K562 (cell line): ENCODE measurements around the gene MTFMT. TPM values are rescaled to one million over a fixed set of nuclear protein-coding genes. Genes with fewer than 3 reads are reported as not detected.

Source experiments
- ATAC-seq: fragments of 200-7000 bp; cut with Tn5 transposase; 3 replicates; pipeline ENCODE4 v1.9.1; 2020; ENCODE audit warnings: moderate library complexity
- BruUV-seq: library from RNA; stranded (reverse); fragments of 400-500 nt; replicated peaks from 2 replicates; lab custom pipeline; 2021; lab: Mats Ljungman, UMichigan
- CTCF ChIA-PET: fragments of 300-600 bp; formaldehyde crosslinking; extraction: SDS; loops from one replicate; lab custom pipeline; 2021; ENCODE audit warnings: low intra/inter-chr PET ratio; lab: Yijun Ruan, JAX
- POLR2A ChIA-PET: fragments of 300-600, 350-650 bp; sonication (Branson Sonifier 250); formaldehyde crosslinking; extraction: SDS; loops from one replicate; lab custom pipeline; 2021; ENCODE audit warnings: antibody characterized with exemption, inconsistent platforms; lab: Yijun Ruan, JAX
- DNase-seq, 4 experiments: peaks; one replicate each; pipeline versions ENCODE4 v3.0.0 to v3.0.0-alpha.2; 2011 to 2018; ENCODE audit warnings: low spot score in 3 of 4, mixed read lengths in 3 of 4; ENCODE audit errors: extremely low read depth in 1 of 4
- FAIRE-seq: peaks from 2 replicates; lab custom pipeline; 2011; peaks lifted over from hg19 to GRCh38; lab: Jason Lieb, UNC
- H2AFZ ChIP-seq: 2 replicates; pipeline ENCODE4 v1.6.0; 2011; ENCODE audit warnings: low read depth, low read length, control low read depth, inconsistent platforms
- H3K27ac ChIP-seq: fragments of 200-600 bp; 3 replicates; pipeline ENCODE4 v1.8.0; 2011; ENCODE audit warnings: low read depth, mild to moderate bottlenecking, control low read depth, inconsistent platforms, low read length, moderate library complexity, mixed read lengths; ENCODE audit errors: extremely low read depth
- H3K27me3 ChIP-seq, 2 experiments: fragments of 300-600 bp in 1 of 2; 2 replicates in 1 of 2; 3 replicates in 1 of 2; pipeline versions ENCODE4 v1.6.0 to v1.8.0; 2011; ENCODE audit warnings: inconsistent platforms in 2 of 2, low read length in 2 of 2, mild to moderate bottlenecking in 1 of 2, mixed read lengths in 1 of 2, moderate library complexity in 1 of 2; ENCODE audit not compliant: control insufficient read depth in 2 of 2, insufficient read depth in 2 of 2
- H3K36me3 ChIP-seq: fragments of 300-600 bp; 3 replicates; pipeline ENCODE4 v1.8.0; 2011; ENCODE audit warnings: mild to moderate bottlenecking, low read length, inconsistent platforms; ENCODE audit not compliant: control insufficient read depth, insufficient read depth
- H3K4me1 ChIP-seq, 2 experiments: fragments of 200-600 bp in 1 of 2; replicated peaks in 1 of 2; 2 replicates in 1 of 2; 3 replicates in 1 of 2; pipeline versions ENCODE4 v1.5.1 to v1.8.0; 2011; ENCODE audit warnings: inconsistent platforms in 2 of 2, low read length in 2 of 2, mild to moderate bottlenecking in 1 of 2, mixed read lengths in 1 of 2, moderate library complexity in 1 of 2; ENCODE audit not compliant: control insufficient read depth in 2 of 2, insufficient read depth in 2 of 2
- H3K4me2 ChIP-seq: 2 replicates; pipeline ENCODE4 v1.6.1; 2011; ENCODE audit warnings: low read length, control low read depth, inconsistent platforms, mixed read lengths; ENCODE audit not compliant: insufficient read depth
- H3K4me3 ChIP-seq: fragments of 200-600 bp; sonication (generic), shearing (Covaris generic); 2 replicates; pipeline ENCODE4 v1.5.1; 2016; ENCODE audit warnings: control low read depth, inconsistent platforms
- H3K79me2 ChIP-seq: fragments of 200-600 bp; 3 replicates; pipeline ENCODE4 v1.8.0; 2011; ENCODE audit warnings: low read length, inconsistent platforms; ENCODE audit not compliant: control insufficient read depth, insufficient read depth
- H3K9ac ChIP-seq, 2 experiments: 2 replicates each; pipeline versions ENCODE4 v1.6.0 to v1.6.1; 2011; ENCODE audit warnings: low read depth in 2 of 2, low read length in 2 of 2, control low read depth in 1 of 2, inconsistent platforms in 1 of 2, mild to moderate bottlenecking in 1 of 2, mixed read lengths in 1 of 2; ENCODE audit not compliant: insufficient read depth in 1 of 2
- H3K9me1 ChIP-seq: one replicate; pipeline ENCODE4 v1.6.0; 2011; ENCODE audit warnings: inconsistent platforms, mild to moderate bottlenecking, low read length, moderate library complexity; ENCODE audit not compliant: control insufficient read depth, insufficient read depth
- H3K9me3 ChIP-seq: replicated peaks from 2 replicates; pipeline ENCODE4 v1.5.1; 2011; ENCODE audit warnings: low read depth, low read length, inconsistent platforms; ENCODE audit not compliant: control insufficient read depth, insufficient read depth
- H4K20me1 ChIP-seq: replicated peaks from 2 replicates; pipeline ENCODE4 v1.6.1; 2011; ENCODE audit warnings: low read length, inconsistent platforms, mixed read lengths; ENCODE audit not compliant: control insufficient read depth, insufficient read depth
- CBX3 ChIP-seq, 2 experiments: IDR thresholded peaks; 1 replicate in 1 of 2; 2 replicates in 1 of 2; pipeline ENCODE4 v1.6.1; 2012; ENCODE audit warnings: inconsistent platforms in 2 of 2, low read length in 2 of 2, borderline replicate concordance in 1 of 2, control low read depth in 1 of 2
- CTBP1 ChIP-seq: fragments of 450-650 bp; IDR thresholded peaks from 2 replicates; pipeline ENCODE4 v1.6.1; 2016; ENCODE audit warnings: borderline replicate concordance
- ELK3 ChIP-seq: fragments of 450-650 bp; formaldehyde crosslinking; IDR thresholded peaks from 2 replicates; pipeline ENCODE4 v1.4.0; 2020; ENCODE audit warnings: mild to moderate bottlenecking
- ERF ChIP-seq: fragments of 450-650 bp; formaldehyde crosslinking; IDR thresholded peaks from 2 replicates; pipeline ENCODE4 v1.4.0; 2020; ENCODE audit warnings: mild to moderate bottlenecking, mixed read lengths
- EZH2 ChIP-seq: IDR thresholded peaks from 2 replicates; pipeline ENCODE4 v1.6.1; 2012; ENCODE audit warnings: low read depth, mild to moderate bottlenecking, inconsistent platforms, low read length, borderline replicate concordance
- HBP1 ChIP-seq: fragments of 450-650 bp; formaldehyde crosslinking; IDR thresholded peaks from 2 replicates; pipeline ENCODE4 v1.4.0; 2022; ENCODE audit warnings: missing genetic modification characterization
- HNRNPK ChIP-seq: fragments of 200-400 bp; formaldehyde crosslinking; IDR thresholded peaks from one replicate; pipeline ENCODE4 v1.6.1; 2018; ENCODE audit warnings: mild to moderate bottlenecking, low read depth, low read length; ENCODE audit not compliant: poor library complexity, severe bottlenecking
- NELFE ChIP-seq: IDR thresholded peaks from 2 replicates; pipeline ENCODE4 v1.6.1; 2011; ENCODE audit warnings: mild to moderate bottlenecking; ENCODE audit not compliant: insufficient read depth, insufficient read length
- NEUROD1 ChIP-seq: fragments of 150-350 bp; IDR thresholded peaks from 2 replicates; pipeline ENCODE4 v1.6.1; 2014; ENCODE audit warnings: borderline replicate concordance, low read length, low read depth; ENCODE audit not compliant: partially characterized antibody
- RBM22 ChIP-seq: fragments of 200-400 bp; formaldehyde crosslinking; IDR thresholded peaks from 2 replicates; pipeline ENCODE4 v1.6.1; 2018; ENCODE audit warnings: low read length, low read depth; ENCODE audit not compliant: poor library complexity, severe bottlenecking
- ZNF12 ChIP-seq: sonication (generic); formaldehyde crosslinking; IDR thresholded peaks from 2 replicates; pipeline ENCODE4 v1.4.0; 2020; ENCODE audit warnings: mild to moderate bottlenecking, missing genetic modification reagents
- WGBS: fragments of 100-300 bp; shearing (Covaris generic); methylation state at CpG from one replicate; pipeline ENCODE4 v1.1.6; 2016; ENCODE audit warnings: low coverage, mixed read lengths; ENCODE audit not compliant: insufficient coverage; ENCODE audit errors: missing lambda C conversion rate; 5-methylcytosine and 5-hydroxymethylcytosine counted together
- in situ Hi-C: fragments of 300-500 bp; cut with MboI; formaldehyde crosslinking; loops from 4 replicates; pipeline ENCODE4 v1.15.0; 2018; ENCODE audit warnings: inconsistent platforms, mixed read lengths
- intact Hi-C: fragments of 100-400 bp; cut with micrococcal nuclease; formaldehyde crosslinking; loops from 2 replicates; pipeline ENCODE4 v1.14.2; 2022
- polyA plus RNA-seq, 8 experiments: library from polyadenylated mRNA; depleted of rRNA in 4 of 8; stranded (reverse) in 5 of 8; unstranded in 3 of 8; fragments of >200 nt; fragmentation: Nextera tagmentation in 2 of 8; fragmentation: Illumina TruSeq in 1 of 8; extraction: Ambion mirVana in 2 of 8; extraction: Trizol in 1 of 8; gene quantifications; 2 replicates each; pipeline versions ENCODE4 v1.2.1 to v1.2.3, GENCODE V29; 2011 to 2014; ENCODE audit warnings: inconsistent platforms in 1 of 8, missing spikeins in 1 of 8
- total RNA-seq, 7 experiments: library from RNA; depleted of rRNA in 6 of 7; stranded (reverse); fragments of >200 nt in 6 of 7; fragmentation: Illumina TruSeq in 2 of 7; extraction: Trizol in 2 of 7; gene quantifications; 2 replicates each; pipeline versions ENCODE4 v1.2.1 to v1.2.3, GENCODE V29; 2011 to 2021; ENCODE audit warnings: low replicate concordance in 1 of 7
- TF ChIP-seq, protein P1 (sequence below): sonication (generic); formaldehyde crosslinking; IDR thresholded peaks from 2 replicates; pipeline ENCODE4 v1.8.0; 2023; ENCODE audit warnings: missing genetic modification reagents, mild to moderate bottlenecking, borderline replicate concordance
- TF ChIP-seq, protein P2 (sequence below): sonication (generic); formaldehyde crosslinking; IDR thresholded peaks from 2 replicates; pipeline ENCODE4 v1.8.1; 2023; ENCODE audit warnings: mild to moderate bottlenecking, missing genetic modification reagents

MTFMT gene
- total and polyA plus RNA-seq, 9 of the 15 experiments (the other 6 are each of a cell fraction or from before 2014, with no cell fraction given), result 1.4 to 31.1 (median 16.2) TPM

- Histone ChIP-seq H3K79me2 (no peaks in the 10 kb centered on the region), H3K9ac (no peak overlapping the region), H2AFZ (no peak overlapping the region), H3K4me3 (no peak overlapping the region), H3K9me1 (no peaks in the 10 kb centered on the region), H3K27ac (no peak overlapping the region), H3K4me2 (no peak overlapping the region), H3K4me1 (peaks cover 0 to 6% of the 10 kb centered on the region in 2 experiments; a peak in 1 of 5 replicates), H4K20me1 (no peaks in the 10 kb centered on the region; the same call in 1 of the 2 replicates), H3K27me3 (peaks cover 28 to 68% of the 10 kb centered on the region in 2 experiments), H3K9me3 (no peaks in the 10 kb centered on the region), H3K36me3 (no peaks in the 10 kb centered on the region)
- FAIRE-seq (no peak), ATAC-seq (no peak), DNase-seq (no peak)
- no TSS peak for BruUV-seq
- in situ Hi-C loops, result no loop called here
- ChIA-PET POLR2A (interaction anchor here (0.7 to 1.2 kb wide), 2 partner anchors 86 to 242 kb away, joined by 3 to 6 read pairs; partner anchors contain the start of gene RNU5B-1), CTCF (no interaction called here)
- intact Hi-C loops, result no loop called here
- WGBS, result 4% methylated on average over 5 of the region's 5 CpGs
- TF ChIP-seq RBM22, result no peak
- TF ChIP-seq, protein P1, sequence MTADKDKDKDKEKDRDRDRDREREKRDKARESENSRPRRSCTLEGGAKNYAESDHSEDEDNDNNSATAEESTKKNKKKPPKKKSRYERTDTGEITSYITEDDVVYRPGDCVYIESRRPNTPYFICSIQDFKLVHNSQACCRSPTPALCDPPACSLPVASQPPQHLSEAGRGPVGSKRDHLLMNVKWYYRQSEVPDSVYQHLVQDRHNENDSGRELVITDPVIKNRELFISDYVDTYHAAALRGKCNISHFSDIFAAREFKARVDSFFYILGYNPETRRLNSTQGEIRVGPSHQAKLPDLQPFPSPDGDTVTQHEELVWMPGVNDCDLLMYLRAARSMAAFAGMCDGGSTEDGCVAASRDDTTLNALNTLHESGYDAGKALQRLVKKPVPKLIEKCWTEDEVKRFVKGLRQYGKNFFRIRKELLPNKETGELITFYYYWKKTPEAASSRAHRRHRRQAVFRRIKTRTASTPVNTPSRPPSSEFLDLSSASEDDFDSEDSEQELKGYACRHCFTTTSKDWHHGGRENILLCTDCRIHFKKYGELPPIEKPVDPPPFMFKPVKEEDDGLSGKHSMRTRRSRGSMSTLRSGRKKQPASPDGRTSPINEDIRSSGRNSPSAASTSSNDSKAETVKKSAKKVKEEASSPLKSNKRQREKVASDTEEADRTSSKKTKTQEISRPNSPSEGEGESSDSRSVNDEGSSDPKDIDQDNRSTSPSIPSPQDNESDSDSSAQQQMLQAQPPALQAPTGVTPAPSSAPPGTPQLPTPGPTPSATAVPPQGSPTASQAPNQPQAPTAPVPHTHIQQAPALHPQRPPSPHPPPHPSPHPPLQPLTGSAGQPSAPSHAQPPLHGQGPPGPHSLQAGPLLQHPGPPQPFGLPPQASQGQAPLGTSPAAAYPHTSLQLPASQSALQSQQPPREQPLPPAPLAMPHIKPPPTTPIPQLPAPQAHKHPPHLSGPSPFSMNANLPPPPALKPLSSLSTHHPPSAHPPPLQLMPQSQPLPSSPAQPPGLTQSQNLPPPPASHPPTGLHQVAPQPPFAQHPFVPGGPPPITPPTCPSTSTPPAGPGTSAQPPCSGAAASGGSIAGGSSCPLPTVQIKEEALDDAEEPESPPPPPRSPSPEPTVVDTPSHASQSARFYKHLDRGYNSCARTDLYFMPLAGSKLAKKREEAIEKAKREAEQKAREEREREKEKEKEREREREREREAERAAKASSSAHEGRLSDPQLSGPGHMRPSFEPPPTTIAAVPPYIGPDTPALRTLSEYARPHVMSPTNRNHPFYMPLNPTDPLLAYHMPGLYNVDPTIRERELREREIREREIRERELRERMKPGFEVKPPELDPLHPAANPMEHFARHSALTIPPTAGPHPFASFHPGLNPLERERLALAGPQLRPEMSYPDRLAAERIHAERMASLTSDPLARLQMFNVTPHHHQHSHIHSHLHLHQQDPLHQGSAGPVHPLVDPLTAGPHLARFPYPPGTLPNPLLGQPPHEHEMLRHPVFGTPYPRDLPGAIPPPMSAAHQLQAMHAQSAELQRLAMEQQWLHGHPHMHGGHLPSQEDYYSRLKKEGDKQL (CRISPR knock-in tag), result no peak
- no peak for TF ChIP-seq HNRNPK
- TF ChIP-seq EZH2, result no peak
- no peak for TF ChIP-seq NELFE
- TF ChIP-seq ELK3, result no peak
- TF ChIP-seq, protein P2, sequence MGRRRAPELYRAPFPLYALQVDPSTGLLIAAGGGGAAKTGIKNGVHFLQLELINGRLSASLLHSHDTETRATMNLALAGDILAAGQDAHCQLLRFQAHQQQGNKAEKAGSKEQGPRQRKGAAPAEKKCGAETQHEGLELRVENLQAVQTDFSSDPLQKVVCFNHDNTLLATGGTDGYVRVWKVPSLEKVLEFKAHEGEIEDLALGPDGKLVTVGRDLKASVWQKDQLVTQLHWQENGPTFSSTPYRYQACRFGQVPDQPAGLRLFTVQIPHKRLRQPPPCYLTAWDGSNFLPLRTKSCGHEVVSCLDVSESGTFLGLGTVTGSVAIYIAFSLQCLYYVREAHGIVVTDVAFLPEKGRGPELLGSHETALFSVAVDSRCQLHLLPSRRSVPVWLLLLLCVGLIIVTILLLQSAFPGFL (CRISPR knock-in tag), result no peak
- no peak for TF ChIP-seq ZNF12 (CRISPR knock-in tag)
- no peak for TF ChIP-seq CBX3 (IDR thresholded peaks at IDR 0.05; ENCODE audit: borderline replicate concordance in 1 of 2, low read length in 2 of 2)
- no peak for TF ChIP-seq NEUROD1
- TF ChIP-seq CTBP1, result no peak
- no peak for TF ChIP-seq HBP1
- no peak for TF ChIP-seq ERF (CRISPR knock-in tag)
These were observed 33.3 kb upstream of the MTFMT start for GRCh38 chr15:65062726-65063125.
